Keratinocyte (primary cell): ENCODE results near the gene CTNNA3. TPM values are rescaled to one million over a fixed set of nuclear protein-coding genes. Genes with fewer than 3 reads are reported as not detected.

Experiments used
- DNase-seq: peaks from one replicate; pipeline ENCODE4 v3.0.0-alpha.2; 2011; ENCODE audit warnings: low read depth, missing footprints, low spot score
- FAIRE-seq: peaks from 2 replicates; lab custom pipeline; 2011; peaks lifted over from hg19 to GRCh38; lab: Jason Lieb, UNC
- H2AFZ ChIP-seq: 2 replicates; pipeline ENCODE4 v1.6.0; 2012; ENCODE audit warnings: low read length, control low read depth, inconsistent platforms; ENCODE audit not compliant: control insufficient read depth
- H3K27ac ChIP-seq: 2 replicates; pipeline ENCODE4 v1.5.1; 2011; ENCODE audit warnings: low read length; ENCODE audit not compliant: control insufficient read depth, insufficient read depth
- H3K27me3 ChIP-seq: 3 replicates; pipeline ENCODE4 v1.6.0; 2011; ENCODE audit warnings: low read length; ENCODE audit not compliant: control insufficient read depth, insufficient read depth; ENCODE audit errors: extremely low read depth
- H3K36me3 ChIP-seq, 2 experiments: 2 replicates in 1 of 2; 3 replicates in 1 of 2; pipeline ENCODE4 v1.5.1; 2011; ENCODE audit warnings: low read length in 2 of 2, mild to moderate bottlenecking in 1 of 2; ENCODE audit not compliant: control insufficient read depth in 2 of 2, insufficient read depth in 2 of 2; ENCODE audit errors: extremely low read depth in 1 of 2
- H3K4me1 ChIP-seq: 3 replicates; pipeline ENCODE4 v1.5.1; 2011; ENCODE audit warnings: low read length; ENCODE audit not compliant: control insufficient read depth, insufficient read depth; ENCODE audit errors: extremely low read depth
- H3K4me2 ChIP-seq: 3 replicates; pipeline ENCODE4 v1.6.0; 2011; ENCODE audit warnings: low read depth, low read length; ENCODE audit not compliant: control insufficient read depth, insufficient read depth; ENCODE audit errors: extremely low read depth
- H3K4me3 ChIP-seq, 3 experiments: fragments of 200-600 bp in 1 of 3; sonication (generic) in 1 of 3; 2 replicates in 2 of 3; 3 replicates in 1 of 3; pipeline ENCODE4 v1.5.1; 2011 to 2016; ENCODE audit warnings: low read length in 3 of 3, mild to moderate bottlenecking in 3 of 3, control low read depth in 2 of 3, inconsistent platforms in 1 of 3, low read depth in 1 of 3, mixed read lengths in 1 of 3, mixed run types in 1 of 3, moderate library complexity in 1 of 3; ENCODE audit not compliant: control insufficient read depth in 2 of 3, insufficient read depth in 2 of 3; ENCODE audit errors: extremely low read depth in 1 of 3
- H3K79me2 ChIP-seq: 2 replicates; pipeline ENCODE4 v1.6.0; 2012; ENCODE audit warnings: low read length; ENCODE audit not compliant: control insufficient read depth, insufficient read depth
- H3K9ac ChIP-seq: 3 replicates; pipeline ENCODE4 v1.6.0; 2011; ENCODE audit warnings: low read length; ENCODE audit not compliant: control insufficient read depth, insufficient read depth; ENCODE audit errors: extremely low read depth
- H3K9me1 ChIP-seq: 3 replicates; pipeline ENCODE4 v1.6.0; 2011; ENCODE audit warnings: low read length; ENCODE audit not compliant: control insufficient read depth, insufficient read depth; ENCODE audit errors: extremely low read depth
- H3K9me3 ChIP-seq: 2 replicates; pipeline ENCODE4 v1.5.1; 2012; ENCODE audit warnings: low read depth, low read length; ENCODE audit not compliant: control insufficient read depth
- H4K20me1 ChIP-seq: 3 replicates; pipeline ENCODE4 v1.6.0; 2011; ENCODE audit warnings: low read length; ENCODE audit not compliant: control insufficient read depth, insufficient read depth; ENCODE audit errors: extremely low read depth
- EZH2 ChIP-seq: IDR thresholded peaks from one replicate; pipeline ENCODE4 v1.6.1; 2012; ENCODE audit warnings: inconsistent platforms, mild to moderate bottlenecking, low read length, moderate library complexity
- dilution Hi-C: fragments of 300-500 bp; cut with MboI; formaldehyde crosslinking; loops from one replicate; pipeline ENCODE4 v1.7.0; 2020; ENCODE audit warnings: low sequenced_read_pairs; ENCODE audit not compliant: extremely low pct_ligation_motif_present
- polyA plus RNA-seq, 5 experiments: library from polyadenylated mRNA; depleted of rRNA in 3 of 5; stranded (reverse) in 3 of 5; stranded (forward) in 1 of 5; unstranded in 1 of 5; fragments of >200 nt; gene quantifications; 1 replicate in 1 of 5; 2 replicates in 3 of 5; 3 replicates in 1 of 5; pipeline versions ENCODE4 v1.2.1 to v1.2.3, GENCODE V29; 2011 to 2012; ENCODE audit warnings: missing spikeins in 2 of 5, low read depth in 1 of 5, low replicate concordance in 1 of 5
- TF ChIP-seq, protein P1 (sequence below), 3 experiments: IDR thresholded peaks in 1 of 3; conservative IDR thresholded peaks in 1 of 3; optimal IDR thresholded peaks in 1 of 3; 2 replicates in 2 of 3; 3 replicates in 1 of 3; pipeline versions ENCODE3 to v1.5.1; 2011; ENCODE audit warnings: low read length in 3 of 3, mild to moderate bottlenecking in 3 of 3, moderate library complexity in 2 of 3, control low read depth in 1 of 3, inconsistent platforms in 1 of 3; ENCODE audit not compliant: insufficient read depth in 2 of 3; ENCODE audit errors: extremely low read depth in 1 of 3

Gene CTNNA3
- polyA plus RNA-seq, 1 donor (not counting 4 experiments of a cell fraction or from before 2014, with no cell fraction given), result 0.01 TPM

DNA sequence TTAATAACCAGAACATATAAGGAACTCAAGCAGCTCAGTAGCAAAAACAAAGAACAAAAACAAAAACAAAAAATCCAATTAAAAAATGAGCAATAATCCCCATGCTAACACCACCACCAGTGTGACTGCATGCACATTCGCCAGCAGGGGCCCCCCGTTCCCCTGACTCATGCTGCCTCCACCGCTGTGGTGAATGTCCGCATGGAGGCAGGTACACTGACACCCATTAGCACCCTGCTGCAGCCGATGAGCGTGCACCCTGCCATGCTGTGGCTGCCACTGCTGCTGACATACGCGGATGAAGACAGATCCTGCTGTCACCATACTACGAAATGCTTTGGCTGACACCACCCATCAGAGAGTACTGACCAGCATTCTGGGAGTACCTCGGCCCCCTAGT lies 1091.8 kb downstream of the CTNNA3 start:
- FAIRE-seq (no peak), DNase-seq (no peak)
- Histone ChIP-seq H3K79me2 (no peaks in the 10 kb centered on the region), H3K9me3 (no peaks in the 10 kb centered on the region), H3K9ac (no peak overlapping the region), H3K27me3 (no peaks in the 10 kb centered on the region), H3K36me3 (no peaks in the 10 kb centered on the region), H3K4me3 (no peak overlapping the region), H2AFZ (no peak overlapping the region), H3K4me2 (no peak overlapping the region), H4K20me1 (no peaks in the 10 kb centered on the region), H3K4me1 (no peaks in the 10 kb centered on the region), H3K9me1 (no peaks in the 10 kb centered on the region), H3K27ac (no peak overlapping the region)
- dilution Hi-C loops, result no loop called here
- TF ChIP-seq EZH2, result no peak

DNA sequence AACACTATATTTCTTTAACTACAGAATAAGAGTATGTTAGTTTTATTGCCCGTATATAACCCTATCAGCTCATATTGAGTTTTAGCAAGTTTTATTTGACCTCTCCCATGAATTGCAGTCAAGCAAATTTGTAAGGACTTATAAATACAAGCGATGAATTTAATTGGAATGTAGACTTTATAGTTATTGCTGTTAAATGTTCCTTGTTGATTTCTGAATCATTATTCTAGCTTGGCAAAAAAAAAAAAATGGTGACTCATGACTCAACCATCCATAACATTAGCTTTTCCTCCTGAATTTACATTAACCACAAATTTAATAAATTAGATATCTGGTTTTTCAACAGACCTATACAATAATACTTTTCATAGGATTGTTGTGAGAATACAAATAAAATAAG lies 1104.1 kb downstream of the CTNNA3 start:
- H4K20me1 ChIP-seq, result no peaks in the 10 kb centered on the region
- no peak for TF ChIP-seq EZH2
- TF ChIP-seq, protein P1, sequence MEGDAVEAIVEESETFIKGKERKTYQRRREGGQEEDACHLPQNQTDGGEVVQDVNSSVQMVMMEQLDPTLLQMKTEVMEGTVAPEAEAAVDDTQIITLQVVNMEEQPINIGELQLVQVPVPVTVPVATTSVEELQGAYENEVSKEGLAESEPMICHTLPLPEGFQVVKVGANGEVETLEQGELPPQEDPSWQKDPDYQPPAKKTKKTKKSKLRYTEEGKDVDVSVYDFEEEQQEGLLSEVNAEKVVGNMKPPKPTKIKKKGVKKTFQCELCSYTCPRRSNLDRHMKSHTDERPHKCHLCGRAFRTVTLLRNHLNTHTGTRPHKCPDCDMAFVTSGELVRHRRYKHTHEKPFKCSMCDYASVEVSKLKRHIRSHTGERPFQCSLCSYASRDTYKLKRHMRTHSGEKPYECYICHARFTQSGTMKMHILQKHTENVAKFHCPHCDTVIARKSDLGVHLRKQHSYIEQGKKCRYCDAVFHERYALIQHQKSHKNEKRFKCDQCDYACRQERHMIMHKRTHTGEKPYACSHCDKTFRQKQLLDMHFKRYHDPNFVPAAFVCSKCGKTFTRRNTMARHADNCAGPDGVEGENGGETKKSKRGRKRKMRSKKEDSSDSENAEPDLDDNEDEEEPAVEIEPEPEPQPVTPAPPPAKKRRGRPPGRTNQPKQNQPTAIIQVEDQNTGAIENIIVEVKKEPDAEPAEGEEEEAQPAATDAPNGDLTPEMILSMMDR (optimal IDR thresholded peaks at IDR 0.05 in 1 of 3, IDR thresholded peaks at IDR 0.05 in 1 of 3, conservative IDR thresholded peaks at IDR 0.05 in 1 of 3; ENCODE audit: extremely low read depth in 1 of 3, insufficient read depth in 2 of 3, low read length in 3 of 3), result no peak
- no peaks in the 10 kb centered on the region for H3K9me3 ChIP-seq
- no peaks in the 10 kb centered on the region for H3K9me1 ChIP-seq
- no peak overlapping the region for H3K4me3 ChIP-seq
- no peak overlapping the region for H3K27ac ChIP-seq
- peaks cover 5% of the 10 kb centered on the region for H3K4me1 ChIP-seq
- no peak overlapping the region for H3K9ac ChIP-seq
- H3K79me2 ChIP-seq, result no peaks in the 10 kb centered on the region
- no peak for FAIRE-seq
- no peak overlapping the region for H3K4me2 ChIP-seq
- no peak for DNase-seq
- H3K27me3 ChIP-seq, result no peaks in the 10 kb centered on the region
- H3K36me3 ChIP-seq, result no peaks in the 10 kb centered on the region
- dilution Hi-C loops, result no loop called here
- no peak overlapping the region for H2AFZ ChIP-seq

DNA sequence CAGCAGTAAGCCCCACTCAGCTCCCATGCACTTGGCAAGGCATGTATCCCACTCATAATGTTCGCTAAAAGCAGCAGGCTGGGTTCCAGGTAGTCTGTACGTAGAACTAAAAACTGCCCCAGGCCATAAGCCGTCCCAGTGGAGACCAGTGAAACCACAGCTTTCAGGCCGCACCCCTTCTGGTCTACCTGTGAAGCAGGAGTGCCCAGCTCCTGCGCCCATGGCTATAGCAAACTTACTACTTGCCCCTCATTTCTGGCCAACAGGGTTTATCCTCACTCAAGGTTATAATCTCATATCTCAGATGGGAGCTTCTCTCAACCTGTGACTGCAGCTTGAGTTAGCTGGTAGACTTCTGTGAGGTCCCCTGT lies 1108.3 kb downstream of the CTNNA3 start:
- H3K9me1 ChIP-seq, result no peaks in the 10 kb centered on the region
- no peaks in the 10 kb centered on the region for H3K9me3 ChIP-seq
- H3K27ac ChIP-seq, result no peak overlapping the region
- DNase-seq (no peak), FAIRE-seq (no peak)
- peaks cover 5% of the 10 kb centered on the region for H3K4me1 ChIP-seq
- no peaks in the 10 kb centered on the region for H3K79me2 ChIP-seq
- TF ChIP-seq, protein P1 (optimal IDR thresholded peaks at IDR 0.05 in 1 of 3, IDR thresholded peaks at IDR 0.05 in 1 of 3, conservative IDR thresholded peaks at IDR 0.05 in 1 of 3; ENCODE audit: extremely low read depth in 1 of 3, insufficient read depth in 2 of 3, low read length in 3 of 3), result no peak
- no peak for TF ChIP-seq EZH2
- dilution Hi-C loops, result no loop called here
- no peaks in the 10 kb centered on the region for H3K36me3 ChIP-seq
- H3K4me2 ChIP-seq, result no peak overlapping the region
- no peak overlapping the region for H3K4me3 ChIP-seq
- H2AFZ ChIP-seq, result no peak overlapping the region
- H4K20me1 ChIP-seq, result no peaks in the 10 kb centered on the region
- no peak overlapping the region for H3K9ac ChIP-seq
- no peaks in the 10 kb centered on the region for H3K27me3 ChIP-seq
